ENCODE results near the gene TMSB4X. TPM values are rescaled to one million over a fixed set of nuclear protein-coding genes. Genes with fewer than 3 reads are reported as not detected.

The TMSB4X gene
- total RNA-seq (6,742 and 6,858 TPM in 2 replicates), polyA plus RNA-seq (4,136 and 4,540 TPM in 2 replicates), polyA minus RNA-seq (2,966 and 3,319 TPM in 2 replicates), Bru-seq, nascent RNA (percentile 100 among the genes with signal in this experiment), BruChase-seq, experiment 1, labeled RNA remaining after a 6-hour chase (percentile 100 among the genes with signal in this experiment), BruChase-seq, experiment 2, labeled RNA remaining after a 2-hour chase (percentile 100 among the genes with signal in this experiment)
- 5,392 and 6,117 TPM in 2 replicates for polyA plus RNA-seq (2011; cell fraction: cytosol; rRNA removed)
- polyA plus RNA-seq (2011; cell fraction: nucleus; rRNA removed): 1,581 and 1,597 TPM in 2 replicates
- 9,118 and 13,019 TPM in 2 replicates for polyA plus RNA-seq (2012)
- 185 TPM for polyA minus RNA-seq (2011; cell fraction: cytosol; rRNA and poly(A)+ RNA removed)
- polyA minus RNA-seq (2011; cell fraction: nucleus; rRNA and poly(A)+ RNA removed): 736 and 796 TPM in 2 replicates
- long read RNA-seq, transcript TMSB4X-202 (3 exons, 767 nt): minor isoform, 7 of 17,763 reads
- long read RNA-seq, transcript TMSB4X-204 (3 exons, 628 nt): major isoform, 16,550 of 17,763 reads
- long read RNA-seq, transcript TMSB4X-203 (2 exons, 1,702 nt): minor isoform, 74 of 17,763 reads
- long read RNA-seq, partial matches to known transcripts: 5 of 17,763 reads
- long read RNA-seq, other reads (novel, unspliced or antisense): 1,127 of 17,763 reads

GRCh38 chrX:12974796-12975669, at the start of gene TMSB4X:
TSS of gene TMSB4X (plus strand) at chrX:12975110.
- no peaks in the 10 kb centered on the region for H3K9me1 ChIP-seq (replicated peaks; ENCODE audit: control insufficient read depth, extremely low read depth, insufficient read depth, low read length)
- H3K27me3 ChIP-seq (ENCODE audit: control insufficient read depth in 2 of 2, insufficient read depth in 2 of 2, low read length in 2 of 2): no peaks in the 10 kb centered on the region
- peak within 1 kb of the TSS; percentile 96 to 97 (median 96) for H3K4me3 ChIP-seq (replicated peaks in 1 of 3; ENCODE audit: insufficient read depth in 1 of 3, low read depth in 1 of 3, low read length in 3 of 3)
- peak within 1 kb of the TSS; percentile 96 for H3K4me2 ChIP-seq (ENCODE audit: insufficient read depth, low read length)
- dilution Hi-C loops (cut with MboI; ENCODE audit: extremely low pct_ligation_motif_present, low sequenced_read_pairs) (no loop called here), intact Hi-C loops (cut with micrococcal nuclease) (no loop called here)
- FAIRE-seq (peak; percentile 73), DNase-seq (ENCODE audit: low read depth, low spot score) (peak; percentile 73)
- TF ChIP-seq FOS (IDR thresholded peaks at IDR 0.05; ENCODE audit: borderline replicate concordance, insufficient read depth, low read length) (no peak), POLR2A (IDR thresholded peaks at IDR 0.05; ENCODE audit: low read depth, low read length) (peak; percentile 99), POLR2AphosphoS5 (IDR thresholded peaks at IDR 0.05; ENCODE audit: insufficient read depth, low read depth, low read length) (peak; percentile 99)
- TSS peak; percentile 67 for BruUV-seq (replicated peaks)
- no peaks in the 10 kb centered on the region for H3K9me3 ChIP-seq (replicated peaks; ENCODE audit: control insufficient read depth, insufficient read depth, low read length)
- CTCF ChIA-PET: interaction anchor here (3.2 kb wide), 1 partner anchor 28 kb away, joined by 23 read pairs; no protein-coding TSS in a partner anchor
- POLR2A ChIA-PET: interaction anchor here (0.7 to 2.2 kb wide), 5 partner anchors 9 to 513 kb away, joined by 3 to 18 read pairs (median 5); no protein-coding TSS in a partner anchor
- peak within 1 kb of the TSS; percentile 20 for H2AFZ ChIP-seq (ENCODE audit: low read depth, low read length)
- peaks cover 32% of the 10 kb centered on the region for H3K79me2 ChIP-seq (ENCODE audit: control insufficient read depth, insufficient read depth, low read length)
- H3K27ac ChIP-seq (ENCODE audit: insufficient read depth, low read depth, low read length): peak within 1 kb of the TSS; percentile 88
- H3K4me1 ChIP-seq (ENCODE audit: control insufficient read depth, extremely low read depth, insufficient read depth, low read length): peaks cover 44% of the 10 kb centered on the region
- H4K20me1 ChIP-seq (replicated peaks; ENCODE audit: control insufficient read depth, extremely low read depth, insufficient read depth, low read length): no peaks in the 10 kb centered on the region
- H3K36me3 ChIP-seq (ENCODE audit: control insufficient read depth in 2 of 2, extremely low read depth in 1 of 2, insufficient read depth in 2 of 2, low read length in 2 of 2): peaks cover 0 to 2% of the 10 kb centered on the region in 2 experiments
- peak within 1 kb of the TSS; percentile 100 for H3K9ac ChIP-seq (replicated peaks; ENCODE audit: extremely low read depth, insufficient read depth, low read length)

- Histone ChIP-seq H3K4me2 (ENCODE audit: insufficient read depth, low read length) (no peak overlapping the region), H4K20me1 (replicated peaks; ENCODE audit: control insufficient read depth, extremely low read depth, insufficient read depth, low read length) (no peaks in the 10 kb centered on the region), H3K36me3 (ENCODE audit: control insufficient read depth in 2 of 2, extremely low read depth in 1 of 2, insufficient read depth in 2 of 2, low read length in 2 of 2) (no peaks in the 10 kb centered on the region), H3K9me1 (replicated peaks; ENCODE audit: control insufficient read depth, extremely low read depth, insufficient read depth, low read length) (no peaks in the 10 kb centered on the region), H3K79me2 (ENCODE audit: control insufficient read depth, insufficient read depth, low read length) (no peaks in the 10 kb centered on the region), H3K27me3 (ENCODE audit: control insufficient read depth in 2 of 2, insufficient read depth in 2 of 2, low read length in 2 of 2) (no peaks in the 10 kb centered on the region), H3K27ac (ENCODE audit: insufficient read depth, low read depth, low read length) (no peak overlapping the region), H3K9ac (replicated peaks; ENCODE audit: extremely low read depth, insufficient read depth, low read length) (no peak overlapping the region), H3K9me3 (replicated peaks; ENCODE audit: control insufficient read depth, insufficient read depth, low read length) (no peaks in the 10 kb centered on the region), H3K4me1 (ENCODE audit: control insufficient read depth, extremely low read depth, insufficient read depth, low read length) (no peaks in the 10 kb centered on the region), H3K4me3 (replicated peaks in 1 of 3; ENCODE audit: insufficient read depth in 1 of 3, low read depth in 1 of 3, low read length in 3 of 3) (no peak overlapping the region), H2AFZ (ENCODE audit: low read depth, low read length) (no peak overlapping the region)
- no TSS peak for BruUV-seq (replicated peaks)
- no peak for FAIRE-seq
- dilution Hi-C loops (cut with MboI; ENCODE audit: extremely low pct_ligation_motif_present, low sequenced_read_pairs): no loop called here
- no peak for TF ChIP-seq CTCF (IDR thresholded peaks at IDR 0.05; ENCODE audit: extremely low read depth in 1 of 2, insufficient read depth in 1 of 2, low read depth in 1 of 2, low read length in 2 of 2)
- ChIA-PET POLR2A (no interaction called here), CTCF (interaction anchor here (1.4 kb wide), 1 partner anchor 17 kb away, joined by 3 read pairs; no protein-coding TSS in a partner anchor)
- intact Hi-C loops (cut with micrococcal nuclease): no loop called here
- DNase-seq (ENCODE audit: low read depth, low spot score): no peak
Measured at GRCh38 chrX:12929701-12930100, 45.2 kb upstream of the TMSB4X start.

Data from endothelial cell of umbilical vein (primary cell).